GM12865 (cell line): Measurements from ENCODE around the gene LCE7A.

Experiments
- DNase-seq: peaks from one replicate; pipeline ENCODE4 v3.0.0; 2010; ENCODE audit warnings: low read depth
- H3K4me3 ChIP-seq: 2 replicates; pipeline ENCODE4 v1.5.1; 2011; ENCODE audit warnings: mild to moderate bottlenecking, low read depth, low read length, control low read depth
- CTCF ChIP-seq: IDR thresholded peaks from 2 replicates; pipeline ENCODE4 v1.5.1; 2011; ENCODE audit warnings: low read length, control low read depth, low read depth, inconsistent platforms; ENCODE audit not compliant: insufficient read depth; ENCODE audit errors: missing control alignments

LCE7A gene

GRCh38 chr1:152878042-152878441 is 18.2 kb downstream of the LCE7A start, which contains the start of gene SMCP:
Gene SMCP (plus strand): TSS chr1:152878322. CDS start chr1:152884423, 6,101 bp downstream.
- peak; percentile 35 for TF ChIP-seq CTCF
- DNase-seq: peak; percentile 41
- H3K4me3 ChIP-seq: no peak within 1 kb of the TSS

- TF ChIP-seq CTCF: no peak
- no peak overlapping the region for H3K4me3 ChIP-seq
- DNase-seq: no peak
Observed at GRCh38 chr1:152879559-152880198, 19.9 kb downstream of the LCE7A start.

GRCh38 chr1:152880316-152880715 is 20.5 kb downstream of the LCE7A start:
- DNase-seq: peak; percentile 54
- TF ChIP-seq CTCF: no peak
- no peak overlapping the region for H3K4me3 ChIP-seq

GRCh38 chr1:152880907-152881306 is 21.1 kb downstream of the LCE7A start:
- DNase-seq: peak; percentile 86
- TF ChIP-seq CTCF: peak; percentile 23
- H3K4me3 ChIP-seq: no peak overlapping the region

GRCh38 chr1:152884085-152884484 is 24.3 kb downstream of the LCE7A start:
- TF ChIP-seq CTCF: no peak
- DNase-seq: peak; percentile 40
- no peak overlapping the region for H3K4me3 ChIP-seq

- no peak overlapping the region for H3K4me3 ChIP-seq
- DNase-seq: no peak
- TF ChIP-seq CTCF: no peak
Observed at GRCh38 chr1:152884506-152884905, 24.7 kb downstream of the LCE7A start.

- H3K4me3 ChIP-seq: no peak overlapping the region
- DNase-seq: no peak
- no peak for TF ChIP-seq CTCF
Observed at GRCh38 chr1:152884966-152885624, 25.3 kb downstream of the LCE7A start.
